SK-N-SH treated with all-trans-retinoic acid at 6 μM for 48 hours (cell line): ENCODE data around the gene SLC35E3.
A peak's percentile ranks its signal among the peaks of the same experiment; 100 is the strongest.

ENCODE experiments used
- ATAC-seq: fragments of 200-7000 bp; cut with Tn5 transposase; 3 replicates; pipeline ENCODE4 v1.9.1; 2020; ENCODE audit warnings: mild to moderate bottlenecking, moderate library complexity
- ARNTL ChIP-seq: fragments of 450-650 bp; formaldehyde crosslinking; IDR thresholded peaks from 2 replicates; pipeline ENCODE4 v1.5.0; 2020; ENCODE audit warnings: low read depth, mild to moderate bottlenecking, moderate library complexity, borderline replicate concordance
- BACH2 ChIP-seq: fragments of 250-450 bp; sonication (Bioruptor Pico); IDR thresholded peaks from 2 replicates; pipeline ENCODE4 v1.9.0; 2021; ENCODE audit warnings: mild to moderate bottlenecking, borderline replicate concordance
- CREB5 ChIP-seq: fragments of 250-450 bp; sonication (Bioruptor Pico); IDR thresholded peaks from 2 replicates; pipeline ENCODE4 v1.5.1; 2020; ENCODE audit warnings: low read depth, mild to moderate bottlenecking, moderate library complexity
- CSDC2 ChIP-seq: fragments of 250-450 bp; sonication (Bioruptor Pico); IDR thresholded peaks from 2 replicates; pipeline ENCODE4 v1.5.0; 2020; ENCODE audit warnings: mild to moderate bottlenecking, moderate library complexity
- ESRRG ChIP-seq: fragments of 250-450 bp; sonication (Bioruptor Pico); IDR thresholded peaks from 2 replicates; pipeline ENCODE4 v1.6.1; 2021; ENCODE audit warnings: mild to moderate bottlenecking
- GLIS3 ChIP-seq: fragments of 250-450 bp; sonication (Bioruptor Pico); IDR thresholded peaks from 2 replicates; pipeline ENCODE4 v1.5.0; 2020; ENCODE audit warnings: mild to moderate bottlenecking, moderate library complexity
- ISL1 ChIP-seq: fragments of 250-450 bp; sonication (Bioruptor Pico); IDR thresholded peaks from 2 replicates; pipeline ENCODE4 v2.1.2; 2022; ENCODE audit warnings: mild to moderate bottlenecking, moderate library complexity
- OSR1 ChIP-seq: fragments of 250-450 bp; sonication (Bioruptor Pico); IDR thresholded peaks from 2 replicates; pipeline ENCODE4 v1.8.0; 2022; ENCODE audit warnings: moderate library complexity, mild to moderate bottlenecking, inconsistent platforms
- PATZ1 ChIP-seq: fragments of 250-450 bp; sonication (Bioruptor Pico); IDR thresholded peaks from 2 replicates; pipeline ENCODE4 v1.8.0; 2020; ENCODE audit warnings: mild to moderate bottlenecking, moderate library complexity, borderline replicate concordance
- POU6F1 ChIP-seq: fragments of 250-450 bp; sonication (Bioruptor Pico); IDR thresholded peaks from 2 replicates; pipeline ENCODE4 v1.8.0; 2021; ENCODE audit warnings: low read depth, mild to moderate bottlenecking, moderate library complexity, borderline replicate concordance
- PPARA ChIP-seq: fragments of 250-450 bp; sonication (Bioruptor Pico); IDR thresholded peaks from 2 replicates; pipeline ENCODE4 v1.5.0; 2020; ENCODE audit warnings: mild to moderate bottlenecking, borderline replicate concordance
- RARB ChIP-seq: fragments of 250-450 bp; sonication (Bioruptor Pico); IDR thresholded peaks from 2 replicates; pipeline ENCODE4 v1.8.0; 2021; ENCODE audit warnings: mild to moderate bottlenecking, moderate library complexity
- SNAI2 ChIP-seq: fragments of 250-450 bp; sonication (Bioruptor Pico); IDR thresholded peaks from 2 replicates; pipeline ENCODE4 v1.5.0; 2020; ENCODE audit warnings: mild to moderate bottlenecking, moderate library complexity
- TOX ChIP-seq: fragments of 250-450 bp; sonication (Bioruptor Pico); IDR thresholded peaks from 2 replicates; pipeline ENCODE4 v1.8.0; 2021; ENCODE audit warnings: mild to moderate bottlenecking, moderate library complexity, borderline replicate concordance
- TSHZ2 ChIP-seq: fragments of 250-450 bp; sonication (Bioruptor Pico); IDR thresholded peaks from 2 replicates; pipeline ENCODE4 v1.5.0; 2020; ENCODE audit warnings: mild to moderate bottlenecking, moderate library complexity
- ZC3H10 ChIP-seq: fragments of 250-450 bp; sonication (Bioruptor Pico); IDR thresholded peaks from 2 replicates; pipeline ENCODE4 v1.5.1; 2021; ENCODE audit warnings: mild to moderate bottlenecking, moderate library complexity
- ZFP3 ChIP-seq: fragments of 250-450 bp; sonication (Bioruptor Pico); IDR thresholded peaks from 2 replicates; pipeline ENCODE4 v1.5.0; 2020; ENCODE audit warnings: mild to moderate bottlenecking, moderate library complexity
- ZFP30 ChIP-seq: fragments of 450-650 bp; formaldehyde crosslinking; IDR thresholded peaks from 2 replicates; pipeline ENCODE4 v1.5.0; 2022; ENCODE audit warnings: mild to moderate bottlenecking, moderate library complexity
- ZNF565 ChIP-seq: fragments of 450-650 bp; formaldehyde crosslinking; conservative IDR thresholded peaks from 2 replicates; pipeline ENCODE4 v1.5.0; 2020; ENCODE audit warnings: low read depth, mild to moderate bottlenecking, moderate library complexity
- ZNF70 ChIP-seq: fragments of 450-650 bp; formaldehyde crosslinking; IDR thresholded peaks from 2 replicates; pipeline ENCODE4 v1.5.0; 2020; ENCODE audit warnings: mild to moderate bottlenecking, moderate library complexity
- ZNF8 ChIP-seq: fragments of 450-650 bp; formaldehyde crosslinking; IDR thresholded peaks from 2 replicates; pipeline ENCODE4 v1.5.0; 2020; ENCODE audit warnings: mild to moderate bottlenecking, moderate library complexity

Gene SLC35E3

GRCh38 chr12:68746572-68747180 is 700 bp downstream of the SLC35E3 start:
- peak; percentile 81 for ATAC-seq
- no peak for TF ChIP-seq ZFP30 (CRISPR knock-in tag)
- TF ChIP-seq GLIS3 = no peak
- TF ChIP-seq PATZ1 = no peak
- peak; percentile 11; the same call in 1 of the 2 replicates for TF ChIP-seq ZFP3

GRCh38 chr12:68749443-68749842 is 3.5 kb downstream of the SLC35E3 start:
- no peak for TF ChIP-seq ESRRG
- no peak for TF ChIP-seq SNAI2 (CRISPR knock-in tag)
- TF ChIP-seq BACH2 (CRISPR knock-in tag) = no peak
- TF ChIP-seq ZNF8 (CRISPR knock-in tag) = no peak
- TF ChIP-seq ZNF565 (CRISPR knock-in tag) = no peak
- TF ChIP-seq OSR1 (CRISPR knock-in tag) = no peak
- TF ChIP-seq POU6F1 (CRISPR knock-in tag) = no peak
- TF ChIP-seq TOX = no peak
- TF ChIP-seq CREB5 (CRISPR knock-in tag) = no peak
- ATAC-seq = no peak

GRCh38 chr12:68749861-68750260 is 3.9 kb downstream of the SLC35E3 start:
- TF ChIP-seq TSHZ2 (CRISPR knock-in tag) (no peak), ZNF565 (CRISPR knock-in tag) (no peak), ESRRG (no peak), ZNF8 (CRISPR knock-in tag) (no peak), ISL1 (CRISPR knock-in tag) (no peak), CREB5 (CRISPR knock-in tag) (no peak), PPARA (CRISPR knock-in tag) (no peak), RARB (CRISPR knock-in tag) (no peak), ARNTL (no peak), ZFP30 (CRISPR knock-in tag) (no peak), TOX (no peak), GLIS3 (no peak)
- no peak for ATAC-seq

GRCh38 chr12:68750506-68750905 is 4.5 kb downstream of the SLC35E3 start:
- ATAC-seq = no peak
- TF ChIP-seq ZNF70 (CRISPR knock-in tag) (no peak), ZC3H10 (CRISPR knock-in tag) (no peak), SNAI2 (CRISPR knock-in tag) (no peak), ESRRG (no peak), POU6F1 (CRISPR knock-in tag) (no peak), CSDC2 (CRISPR knock-in tag) (no peak), GLIS3 (no peak), TOX (no peak), ZNF8 (CRISPR knock-in tag) (no peak), ZNF565 (CRISPR knock-in tag) (no peak)
